SKM-1 treated with dmso at 0.1 percent for 144 hours (cell line): ENCODE results near the gene PERCC1.
A peak's percentile ranks its signal among the peaks of the same experiment; 100 is the strongest.

Experiments
- DNase-seq: peaks from one replicate; lab custom pipeline; 2025; ENCODE audit not compliant: unreplicated experiment; lab: John Stamatoyannopoulos, UW

PERCC1 gene

GRCh38 chr16:1408171-1408837 is 22.6 kb upstream of the PERCC1 start:
- peak; percentile 64 for DNase-seq

DNA sequence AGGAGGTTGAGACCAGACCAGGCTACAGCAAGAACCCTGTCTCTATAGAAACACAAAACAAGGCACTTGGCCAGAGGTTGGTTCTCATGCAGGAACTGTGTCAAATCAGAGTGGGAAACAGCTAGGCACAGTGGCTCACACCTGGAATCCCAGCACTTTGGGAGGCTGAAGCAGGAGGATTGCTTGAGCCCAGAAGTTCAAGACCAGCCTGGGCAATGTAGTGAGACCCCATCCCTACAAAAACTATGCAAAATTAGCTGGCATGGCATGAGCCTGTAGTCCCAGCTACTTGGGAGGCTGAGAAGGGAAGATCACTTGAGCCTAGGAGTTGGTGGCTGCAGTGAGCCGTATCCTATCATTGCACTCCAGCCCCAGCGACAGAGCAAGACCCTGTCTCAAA is 18.0 kb upstream of the PERCC1 start:
- DNase-seq = no peak

GRCh38 chr16:1413684-1414531 is 17.0 kb upstream of the PERCC1 start:
- peak; percentile 58 for DNase-seq

GRCh38 chr16:1414532-1415260 is 16.2 kb upstream of the PERCC1 start, which contains the start of gene UNKL:
Gene UNKL, minus strand, starts transcription at chr16:1414704. Its CDS starts 13 bp downstream, at chr16:1414691.
- peak; percentile 34 for DNase-seq

GRCh38 chr16:1416521-1416941 is 14.3 kb upstream of the PERCC1 start:
- DNase-seq = no peak

- DNase-seq = no peak
Measured at GRCh38 chr16:1420111-1420539, 10.8 kb upstream of the PERCC1 start.

- no peak for DNase-seq
Measured at GRCh38 chr16:1422076-1422475, 8.8 kb upstream of the PERCC1 start.

DNA sequence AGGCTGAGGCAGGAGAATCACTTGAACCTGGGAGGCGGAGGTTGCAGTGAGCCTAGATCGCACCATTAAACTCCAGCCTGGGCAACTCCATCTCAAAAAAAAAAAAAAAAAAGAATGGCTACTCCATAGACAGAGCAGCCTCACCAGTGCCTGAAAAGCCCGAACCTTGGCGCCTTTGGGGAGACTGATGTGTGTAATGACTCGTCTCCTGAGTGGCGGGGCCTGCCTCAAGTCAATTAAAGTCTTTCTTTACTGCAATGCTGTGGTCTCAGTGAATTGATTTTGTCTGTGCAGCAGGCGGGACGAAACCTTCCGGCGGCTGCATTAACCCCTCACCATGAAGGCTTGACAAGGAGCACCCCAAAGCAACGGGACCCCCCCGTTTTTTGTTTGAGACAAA is 6.8 kb upstream of the PERCC1 start:
- DNase-seq = no peak

GRCh38 chr16:1425616-1426370 is 5.1 kb upstream of the PERCC1 start:
- no peak for DNase-seq

- no peak for DNase-seq
Measured at GRCh38 chr16:1426734-1427471, 4.0 kb upstream of the PERCC1 start.

DNA sequence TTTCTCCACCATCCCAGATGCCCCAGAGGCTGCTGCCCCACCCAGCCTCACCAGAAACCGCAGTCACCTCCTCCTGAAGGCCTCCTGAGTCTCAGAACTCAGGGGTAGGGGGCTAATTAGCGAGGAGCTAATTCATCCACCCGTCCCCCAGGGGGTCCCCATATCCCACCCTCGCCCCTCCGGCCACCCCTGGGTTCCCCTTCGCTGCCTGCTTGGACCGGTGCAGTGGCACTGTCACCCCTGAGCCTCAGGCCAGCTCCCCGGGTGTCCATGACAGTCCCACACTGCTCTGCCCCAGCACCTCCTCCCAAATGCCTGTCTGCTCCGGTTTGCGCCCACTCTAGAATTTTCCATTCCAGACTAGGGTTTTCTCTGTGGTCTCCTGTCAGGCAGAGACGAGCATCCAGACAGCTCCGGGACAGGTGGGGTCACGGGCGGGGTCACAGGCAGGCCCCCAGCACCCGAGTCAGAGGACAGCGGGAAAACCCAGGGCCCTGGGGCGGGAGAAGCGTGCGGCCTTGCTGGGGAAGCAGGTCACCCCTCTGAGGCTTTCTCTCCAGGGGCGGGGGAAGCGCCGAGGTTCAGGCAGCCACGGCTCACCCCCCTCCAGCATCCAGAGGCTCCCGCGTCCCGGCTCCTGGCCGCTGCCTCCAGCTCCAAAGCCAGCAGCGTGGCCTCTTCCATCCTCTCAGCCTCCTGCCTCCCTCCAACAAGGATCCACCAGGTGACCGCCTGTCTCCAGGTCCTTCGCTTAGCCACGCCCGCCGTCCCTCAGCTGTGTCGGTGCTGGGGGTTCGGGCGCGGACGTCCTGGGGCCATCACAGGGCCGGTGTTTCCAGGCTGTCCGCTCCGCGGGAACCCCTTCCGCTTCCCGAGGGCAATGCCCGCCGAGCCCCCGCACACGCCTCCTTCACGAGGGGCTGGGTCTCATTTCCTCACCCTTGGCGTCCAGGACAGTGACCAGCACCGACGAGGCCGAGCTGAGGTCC is 3.1 kb upstream of the PERCC1 start:
- DNase-seq = no peak

- DNase-seq = peak; percentile 65
Measured at GRCh38 chr16:1428511-1428910, 2.4 kb upstream of the PERCC1 start.

DNA sequence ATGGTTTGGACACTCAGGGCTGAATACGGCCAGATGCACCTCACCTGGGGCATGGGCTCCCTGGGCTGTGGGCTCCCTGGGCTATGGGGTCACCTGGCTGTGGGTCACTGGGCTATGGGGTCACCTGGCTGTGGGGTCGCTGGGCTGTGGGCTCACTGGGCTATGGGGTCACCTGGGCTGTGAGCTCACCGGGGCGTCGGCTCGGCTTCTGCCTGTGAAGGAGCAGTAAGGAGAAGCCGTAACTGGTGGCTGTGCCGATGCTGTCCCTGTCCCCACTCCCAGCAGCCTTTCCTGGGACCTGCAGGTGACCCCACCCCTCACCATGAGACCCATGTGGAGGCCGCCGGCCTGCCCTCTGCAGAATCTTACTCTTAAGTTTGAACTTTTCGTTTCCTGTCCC is 1.9 kb upstream of the PERCC1 start:
- no peak for DNase-seq

DNA sequence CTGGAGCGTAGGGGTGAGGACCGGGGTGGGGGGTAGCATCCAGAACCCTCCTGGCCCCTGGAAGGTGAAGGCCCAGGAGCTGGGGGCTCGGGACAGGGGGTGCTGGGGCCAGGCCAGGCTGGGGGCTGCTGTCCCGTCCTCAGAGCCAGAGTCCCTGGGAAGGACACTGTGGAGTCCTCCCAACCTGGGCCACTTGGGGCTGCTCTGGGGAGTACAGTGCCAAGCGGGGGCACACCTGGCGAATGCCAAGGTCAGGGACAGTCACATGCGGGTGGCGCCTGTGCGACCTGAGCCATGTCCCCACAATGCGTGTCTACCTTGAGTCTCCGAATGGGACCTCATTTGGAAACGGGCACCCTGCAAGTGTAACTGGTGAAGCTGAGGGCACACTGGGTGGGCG is 1.2 kb upstream of the PERCC1 start:
- DNase-seq = no peak

- DNase-seq = no peak
Measured at GRCh38 chr16:1430214-1430758, 592 bp upstream of the PERCC1 start.

- no peak for DNase-seq
Measured at GRCh38 chr16:1431497-1432270, 806 bp downstream of the PERCC1 start.

DNA sequence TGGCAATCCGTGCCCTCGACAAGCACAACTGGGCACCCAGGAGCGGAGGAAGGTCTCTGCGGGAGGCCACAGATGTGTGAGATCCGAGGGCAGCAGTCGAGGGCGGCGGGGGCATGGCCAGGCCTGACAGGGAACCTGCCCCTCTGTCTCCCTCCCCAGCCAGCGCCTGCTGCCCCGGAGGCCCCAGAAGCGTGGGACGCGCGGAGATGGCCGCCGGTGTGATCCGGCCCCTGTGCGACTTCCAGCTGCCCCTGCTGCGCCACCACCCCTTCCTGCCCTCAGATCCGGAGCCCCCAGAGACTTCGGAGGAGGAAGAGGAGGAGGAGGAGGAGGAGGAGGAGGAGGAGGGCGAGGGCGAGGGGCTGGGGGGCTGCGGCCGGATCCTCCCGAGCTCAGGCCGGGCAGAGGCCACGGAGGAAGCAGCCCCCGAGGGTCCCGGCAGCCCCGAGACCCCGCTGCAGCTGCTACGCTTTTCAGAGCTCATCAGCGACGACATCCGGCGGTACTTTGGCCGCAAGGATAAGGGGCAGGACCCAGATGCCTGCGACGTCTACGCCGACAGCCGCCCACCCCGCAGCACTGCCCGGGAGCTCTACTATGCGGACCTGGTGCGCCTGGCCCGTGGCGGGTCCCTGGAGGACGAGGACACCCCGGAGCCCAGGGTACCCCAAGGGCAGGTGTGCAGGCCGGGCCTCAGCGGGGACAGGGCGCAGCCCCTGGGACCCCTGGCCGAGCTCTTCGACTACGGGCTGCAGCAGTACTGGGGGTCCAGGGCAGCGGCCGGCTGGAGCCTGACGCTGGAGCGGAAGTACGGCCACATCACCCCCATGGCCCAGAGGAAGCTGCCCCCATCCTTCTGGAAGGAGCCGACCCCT is 1.7 kb downstream of the PERCC1 start:
- DNase-seq = no peak
